ENCODE measurements around the gene NCBP2L.

The NCBP2L gene

GRCh38 chrX:107827030-107827831 is 49.7 kb downstream of the NCBP2L start:
- TF ChIP-seq CTCF (IDR thresholded peaks at IDR 0.05; ENCODE audit: low read length) (no peak), EZH2 (IDR thresholded peaks at IDR 0.05; ENCODE audit: borderline replicate concordance, low read length) (no peak)
- no peaks in the 10 kb centered on the region for H3F3A ChIP-seq (ENCODE audit: insufficient read depth, low read length)
- no peak overlapping the region for H3K4me3 ChIP-seq (ENCODE audit: low read depth, low read length, poor library complexity, severe bottlenecking)
- H3K9ac ChIP-seq (ENCODE audit: low read length): no peak overlapping the region
- H3K9me3 ChIP-seq (ENCODE audit: low read length): no peaks in the 10 kb centered on the region
- no peaks in the 10 kb centered on the region for H3K27me3 ChIP-seq (ENCODE audit: insufficient read depth, low read length)
- no peaks in the 10 kb centered on the region for H4K20me1 ChIP-seq (ENCODE audit: insufficient read depth, low read length)
- no peak overlapping the region for H3K4me2 ChIP-seq (ENCODE audit: low read length)
- H2AFZ ChIP-seq (ENCODE audit: low read length): no peak overlapping the region
- H3K4me1 ChIP-seq (ENCODE audit: insufficient read depth, low read length, severe bottlenecking): no peaks in the 10 kb centered on the region
- no peaks in the 10 kb centered on the region for H3K9me2 ChIP-seq (ENCODE audit: low read depth, low read length)
- H3K79me2 ChIP-seq (ENCODE audit: insufficient read depth, low read length): no peaks in the 10 kb centered on the region
- no peaks in the 10 kb centered on the region for H3K36me3 ChIP-seq (ENCODE audit: insufficient read depth, low read length)
- no peak overlapping the region for H3K27ac ChIP-seq (ENCODE audit: low read depth, low read length, poor library complexity, severe bottlenecking)

- H3K9ac ChIP-seq (ENCODE audit: low read length): no peak overlapping the region
- H3K9me2 ChIP-seq (ENCODE audit: low read depth, low read length): no peaks in the 10 kb centered on the region
- no peaks in the 10 kb centered on the region for H3K9me3 ChIP-seq (ENCODE audit: low read length)
- no peaks in the 10 kb centered on the region for H3K4me1 ChIP-seq (ENCODE audit: insufficient read depth, low read length, severe bottlenecking)
- H3K4me2 ChIP-seq (ENCODE audit: low read length): no peak overlapping the region
- no peak for TF ChIP-seq EZH2 (IDR thresholded peaks at IDR 0.05; ENCODE audit: borderline replicate concordance, low read length)
- no peak for TF ChIP-seq CTCF (IDR thresholded peaks at IDR 0.05; ENCODE audit: low read length)
- H2AFZ ChIP-seq (ENCODE audit: low read length): no peak overlapping the region
- H3F3A ChIP-seq (ENCODE audit: insufficient read depth, low read length): no peaks in the 10 kb centered on the region
- H4K20me1 ChIP-seq (ENCODE audit: insufficient read depth, low read length): no peaks in the 10 kb centered on the region
- no peak overlapping the region for H3K27ac ChIP-seq (ENCODE audit: low read depth, low read length, poor library complexity, severe bottlenecking)
- H3K36me3 ChIP-seq (ENCODE audit: insufficient read depth, low read length): no peaks in the 10 kb centered on the region
- H3K79me2 ChIP-seq (ENCODE audit: insufficient read depth, low read length): no peaks in the 10 kb centered on the region
- no peak overlapping the region for H3K4me3 ChIP-seq (ENCODE audit: low read depth, low read length, poor library complexity, severe bottlenecking)
- no peaks in the 10 kb centered on the region for H3K27me3 ChIP-seq (ENCODE audit: insufficient read depth, low read length)
Measured at GRCh38 chrX:107827852-107828251, 50.3 kb downstream of the NCBP2L start.

- no peaks in the 10 kb centered on the region for H3K9me3 ChIP-seq (ENCODE audit: low read length)
- no peaks in the 10 kb centered on the region for H3K4me1 ChIP-seq (ENCODE audit: insufficient read depth, low read length, severe bottlenecking)
- H3K4me2 ChIP-seq (ENCODE audit: low read length): no peak overlapping the region
- no peaks in the 10 kb centered on the region for H3K79me2 ChIP-seq (ENCODE audit: insufficient read depth, low read length)
- no peak overlapping the region for H3K9ac ChIP-seq (ENCODE audit: low read length)
- no peaks in the 10 kb centered on the region for H3K36me3 ChIP-seq (ENCODE audit: insufficient read depth, low read length)
- no peaks in the 10 kb centered on the region for H4K20me1 ChIP-seq (ENCODE audit: insufficient read depth, low read length)
- no peaks in the 10 kb centered on the region for H3K27me3 ChIP-seq (ENCODE audit: insufficient read depth, low read length)
- TF ChIP-seq EZH2 (IDR thresholded peaks at IDR 0.05; ENCODE audit: borderline replicate concordance, low read length) (no peak), CTCF (IDR thresholded peaks at IDR 0.05; ENCODE audit: low read length) (no peak)
- H3K27ac ChIP-seq (ENCODE audit: low read depth, low read length, poor library complexity, severe bottlenecking): no peak overlapping the region
- no peak overlapping the region for H2AFZ ChIP-seq (ENCODE audit: low read length)
- no peak overlapping the region for H3K4me3 ChIP-seq (ENCODE audit: low read depth, low read length, poor library complexity, severe bottlenecking)
- no peaks in the 10 kb centered on the region for H3K9me2 ChIP-seq (ENCODE audit: low read depth, low read length)
- no peaks in the 10 kb centered on the region for H3F3A ChIP-seq (ENCODE audit: insufficient read depth, low read length)
Measured at GRCh38 chrX:107829878-107830277, 52.3 kb downstream of the NCBP2L start.

All from OCI-LY1 (cell line).